ENCODE results near the gene NOTCH4.
"Not testable (repeated sequence)": the region's sequence is repeated elsewhere in the genome, so short reads cannot be mapped to it uniquely, and the experiment has no call there.

Gene NOTCH4

GRCh38 chr6:32191696-32192607 lies 31.9 kb downstream of the NOTCH4 start:
- no peak for DNase-seq

- no peak for DNase-seq
Measured at GRCh38 chr6:32190911-32191677, 32.8 kb downstream of the NOTCH4 start.

GRCh38 chr6:32190054-32190851 lies 33.6 kb downstream of the NOTCH4 start, which contains the start of gene PBX2:
Gene PBX2 (minus strand): TSS chr6:32190202. CDS start chr6:32189915, 287 bp downstream.
- DNase-seq = peak; percentile 81

- DNase-seq = no peak
Measured at GRCh38 chr6:32189742-32190053, 34.2 kb downstream of the NOTCH4 start.

- DNase-seq = no peak
Measured at GRCh38 chr6:32189069-32189741, 34.7 kb downstream of the NOTCH4 start.

- DNase-seq = no peak
Measured at GRCh38 chr6:32188381-32189068, 35.3 kb downstream of the NOTCH4 start.

- DNase-seq = not testable (repeated sequence)
Measured at GRCh38 chr6:32187725-32188380, 36.0 kb downstream of the NOTCH4 start.

GRCh38 chr6:32187009-32187709 lies 36.7 kb downstream of the NOTCH4 start:
- peak; percentile 36 for DNase-seq

GRCh38 chr6:32186151-32186840 lies 37.6 kb downstream of the NOTCH4 start:
- DNase-seq = not testable (repeated sequence)

- DNase-seq = peak; percentile 58
Measured at GRCh38 chr6:32185681-32186131, 38.2 kb downstream of the NOTCH4 start.

GRCh38 chr6:32184084-32184640 lies 39.7 kb downstream of the NOTCH4 start, which contains the start of gene AGER:
Gene AGER (minus strand): TSS chr6:32184253. CDS start chr6:32184222, 31 bp downstream.
- no peak for DNase-seq

- DNase-seq = no peak
Measured at GRCh38 chr6:32183483-32184083, 40.3 kb downstream of the NOTCH4 start.

- no peak for DNase-seq
Measured at GRCh38 chr6:32183030-32183429, 40.8 kb downstream of the NOTCH4 start.

GRCh38 chr6:32182555-32182981 lies 41.3 kb downstream of the NOTCH4 start:
- DNase-seq = no peak

GRCh38 chr6:32181915-32182529 lies 41.8 kb downstream of the NOTCH4 start:
- DNase-seq = no peak

- no peak for DNase-seq
Measured at GRCh38 chr6:32181148-32181702, 42.6 kb downstream of the NOTCH4 start.

GRCh38 chr6:32179766-32180405 lies 44.0 kb downstream of the NOTCH4 start:
- DNase-seq = no peak

Measured in DMS53 (cell line).